SK-N-SH (cell line): Measurements from ENCODE around the gene SLC51A. TPM values are rescaled to one million over a fixed set of nuclear protein-coding genes. Genes with fewer than 3 reads are reported as not detected.

ENCODE experiments used
- CTCF ChIA-PET: fragments of 300-600, 350-600 bp; formaldehyde crosslinking; extraction: SDS; loops from one replicate; lab custom pipeline; 2021; lab: Yijun Ruan, JAX
- POLR2A ChIA-PET: fragments of 350-600 bp; sonication (Branson Sonifier 250); formaldehyde crosslinking; extraction: SDS; loops from one replicate; lab custom pipeline; 2020; ENCODE audit warnings: antibody characterized with exemption, inconsistent platforms; lab: Yijun Ruan, JAX
- DNase-seq: peaks from one replicate; pipeline ENCODE4 v3.0.0; 2012
- H2AFZ ChIP-seq: fragments of 200-600 bp; sonication (generic); 2 replicates; pipeline ENCODE4 v1.8.1; 2016; ENCODE audit warnings: antibody characterized with exemption, mild to moderate bottlenecking, low read depth
- H3F3A ChIP-seq: fragments of 200-600 bp; sonication (generic); replicated peaks from 2 replicates; pipeline ENCODE3; 2016; ENCODE audit warnings: antibody characterized with exemption, mild to moderate bottlenecking; ENCODE audit not compliant: insufficient read depth
- H3K27ac ChIP-seq, 2 experiments: fragments of 200-500 bp in 1 of 2; fragments of 200-600 bp in 1 of 2; sonication (Bioruptor generic) in 1 of 2; sonication (generic), shearing (Covaris generic) in 1 of 2; 2 replicates each; pipeline versions ENCODE4 v1.5.1 to v1.6.1; 2014 to 2016; ENCODE audit warnings: low read depth in 2 of 2, inconsistent platforms in 1 of 2, low read length in 1 of 2, mild to moderate bottlenecking in 1 of 2, mixed read lengths in 1 of 2
- H3K27me3 ChIP-seq: fragments of 200-600 bp; sonication (generic), shearing (Covaris generic); 2 replicates; pipeline ENCODE4 v1.6.1; 2016; ENCODE audit warnings: mixed run types; ENCODE audit not compliant: insufficient read depth
- H3K36me3 ChIP-seq, 2 experiments: fragments of 200-500 bp in 1 of 2; fragments of 200-600 bp in 1 of 2; sonication (Bioruptor generic) in 1 of 2; sonication (generic) in 1 of 2; replicated peaks in 1 of 2; 2 replicates each; pipeline versions ENCODE3 to v1.5.1; 2014 to 2016; ENCODE audit warnings: low read length in 1 of 2, mild to moderate bottlenecking in 1 of 2; ENCODE audit not compliant: insufficient read depth in 2 of 2, control insufficient read depth in 1 of 2
- H3K4me1 ChIP-seq, 2 experiments: fragments of 200-500 bp in 1 of 2; fragments of 200-600 bp in 1 of 2; sonication (Bioruptor generic) in 1 of 2; sonication (generic), shearing (Covaris generic) in 1 of 2; 2 replicates each; pipeline versions ENCODE4 v1.5.1 to v1.6.1; 2014 to 2016; ENCODE audit warnings: low read depth in 1 of 2, low read length in 1 of 2, mixed run types in 1 of 2; ENCODE audit not compliant: insufficient read depth in 2 of 2, control insufficient read depth in 1 of 2
- H3K4me2 ChIP-seq: fragments of 200-600 bp; sonication (generic), shearing (Covaris generic); 2 replicates; pipeline ENCODE4 v1.6.1; 2017; ENCODE audit warnings: mixed run types
- H3K4me3 ChIP-seq, 2 experiments: fragments of 200-500 bp in 1 of 2; fragments of 200-600 bp in 1 of 2; sonication (Bioruptor generic) in 1 of 2; sonication (generic), shearing (Covaris generic) in 1 of 2; 2 replicates each; pipeline versions ENCODE4 v1.5.1 to v1.8.1; 2014 to 2016; ENCODE audit warnings: low read depth in 2 of 2, inconsistent platforms in 1 of 2, low read length in 1 of 2, mild to moderate bottlenecking in 1 of 2, mixed read lengths in 1 of 2, moderate library complexity in 1 of 2
- H3K79me2 ChIP-seq: fragments of 200-600 bp; sonication (generic); 2 replicates; pipeline ENCODE4 v1.8.1; 2017; ENCODE audit warnings: mild to moderate bottlenecking; ENCODE audit not compliant: insufficient read depth
- H3K9ac ChIP-seq: fragments of 200-600 bp; sonication (generic); 2 replicates; pipeline ENCODE4 v1.6.1; 2017; ENCODE audit warnings: mixed run types
- H3K9me2 ChIP-seq: fragments of 200-600 bp; sonication (generic); 2 replicates; pipeline ENCODE4 v1.6.1; 2017; ENCODE audit warnings: mixed run types
- H3K9me3 ChIP-seq: fragments of 200-600 bp; sonication (generic); 2 replicates; pipeline ENCODE4 v1.6.1; 2017; ENCODE audit warnings: mixed run types, mild to moderate bottlenecking, moderate library complexity
- H4K20me1 ChIP-seq: fragments of 200-600 bp; sonication (generic); 2 replicates; pipeline ENCODE4 v1.6.1; 2017; ENCODE audit warnings: mild to moderate bottlenecking, mixed run types; ENCODE audit not compliant: insufficient read depth
- ELF1 ChIP-seq: IDR thresholded peaks from 2 replicates; pipeline ENCODE4 v1.4.0; 2012
- FOSL2 ChIP-seq: IDR thresholded peaks from 2 replicates; pipeline ENCODE4 v1.4.0; 2012; ENCODE audit warnings: low read depth, mild to moderate bottlenecking, moderate library complexity, borderline replicate concordance
- FOXM1 ChIP-seq: IDR thresholded peaks from 2 replicates; pipeline ENCODE4 v1.4.0; 2012; ENCODE audit warnings: low read depth, mild to moderate bottlenecking
- GABPA ChIP-seq: IDR thresholded peaks from 2 replicates; pipeline ENCODE4 v1.4.0; 2012; ENCODE audit warnings: low read depth, mild to moderate bottlenecking
- GATA2 ChIP-seq: sonication (generic); formaldehyde crosslinking; IDR thresholded peaks from 2 replicates; pipeline ENCODE4 v1.5.0; 2020; ENCODE audit warnings: mild to moderate bottlenecking, missing genetic modification reagents
- JUND ChIP-seq: IDR thresholded peaks from 2 replicates; pipeline ENCODE4 v1.4.0; 2012
- MXI1 ChIP-seq: IDR thresholded peaks from 2 replicates; pipeline ENCODE4 v1.6.1; 2012; ENCODE audit warnings: mild to moderate bottlenecking, low read depth, low read length, improper control_type of control experiment
- NFIC ChIP-seq: IDR thresholded peaks from 2 replicates; pipeline ENCODE4 v1.4.0; 2012; ENCODE audit warnings: borderline replicate concordance
- RAD21 ChIP-seq: IDR thresholded peaks from 2 replicates; pipeline ENCODE4 v1.6.1; 2012; ENCODE audit warnings: mild to moderate bottlenecking, low read length
- RCOR1 ChIP-seq: fragments of 150-350 bp; IDR thresholded peaks from 2 replicates; pipeline ENCODE4 v1.6.1; 2017; ENCODE audit warnings: antibody characterized with exemption, low read length
- TCF12 ChIP-seq: IDR thresholded peaks from 2 replicates; pipeline ENCODE4 v1.4.0; 2012
- TEAD4 ChIP-seq: IDR thresholded peaks from 2 replicates; pipeline ENCODE4 v1.4.0; 2012; ENCODE audit warnings: mild to moderate bottlenecking, borderline replicate concordance; ENCODE audit not compliant: insufficient read depth
- YY1 ChIP-seq: IDR thresholded peaks from 2 replicates; pipeline ENCODE4 v1.4.0; 2012; ENCODE audit warnings: low read depth, mild to moderate bottlenecking
- WGBS: methylation state at CpG from one replicate; pipeline ENCODE4 v1.1.6; 2017; ENCODE audit warnings: low lambda C conversion rate; 5-methylcytosine and 5-hydroxymethylcytosine counted together
- polyA plus RNA-seq, 3 experiments: library from polyadenylated mRNA; depleted of rRNA; stranded (reverse); fragments of >200 nt; gene quantifications; 2 replicates each; pipeline ENCODE4 v1.2.3, GENCODE V29; 2012
- TF ChIP-seq, protein P1 (sequence below): fragments of 150-350 bp; IDR thresholded peaks from 2 replicates; pipeline ENCODE4 v1.6.1; 2016; ENCODE audit warnings: mild to moderate bottlenecking, low read depth, low read length
- TF ChIP-seq, protein P2 (sequence below): IDR thresholded peaks from 2 replicates; pipeline ENCODE4 v1.4.0; 2012; ENCODE audit warnings: low read depth, borderline replicate concordance
- TF ChIP-seq, protein P3 (sequence below): fragments of 200-600 bp; sonication (generic); IDR thresholded peaks from 2 replicates; pipeline ENCODE4 v1.6.1; 2017; ENCODE audit warnings: antibody characterized with exemption, mild to moderate bottlenecking, moderate library complexity
- TF ChIP-seq, protein P4 (sequence below): IDR thresholded peaks from 2 replicates; pipeline ENCODE4; 2012
- TF ChIP-seq, protein P5 (sequence below): IDR thresholded peaks from 2 replicates; pipeline ENCODE4 v1.4.0; 2012; ENCODE audit warnings: low read depth, borderline replicate concordance
- TF ChIP-seq, protein P6 (sequence below): fragments of 150-350 bp; IDR thresholded peaks from 2 replicates; pipeline ENCODE4 v1.6.1; 2017; ENCODE audit warnings: antibody characterized with exemption, low read length, low read depth, borderline replicate concordance

SLC51A gene
- polyA plus RNA-seq, 1 of the 3 experiments (the other 2 are of a cell fraction), result not detected

DNA sequence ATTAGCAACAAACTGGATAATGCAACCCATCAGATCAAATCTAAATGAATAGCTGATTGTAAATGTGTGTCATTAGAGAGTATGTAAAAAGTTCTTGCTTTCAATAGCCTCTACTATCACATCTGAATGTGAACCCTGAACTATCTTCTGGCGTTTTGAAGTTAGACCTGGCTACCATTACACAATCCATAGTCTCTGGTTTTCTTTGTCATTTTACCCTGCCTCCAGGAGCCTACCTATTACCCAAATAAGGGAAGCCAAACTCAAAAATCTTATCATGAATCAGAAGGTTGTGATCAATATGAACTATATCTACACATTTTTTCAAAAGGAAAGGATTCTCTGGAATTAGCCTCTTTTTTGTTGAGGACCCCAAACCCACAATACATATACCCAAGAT is 39.4 kb downstream of the SLC51A start:
- Histone ChIP-seq H2AFZ (no peak overlapping the region), H3K27ac (no peak overlapping the region), H3K36me3 (peaks cover 15 to 32% of the 10 kb centered on the region in 2 experiments), H3K9me2 (no peaks in the 10 kb centered on the region), H3K4me3 (no peak overlapping the region), H3K9me3 (no peaks in the 10 kb centered on the region), H3K79me2 (peaks cover 33% of the 10 kb centered on the region), H3K9ac (no peak overlapping the region), H3K27me3 (no peaks in the 10 kb centered on the region), H4K20me1 (no peaks in the 10 kb centered on the region), H3K4me1 (no peaks in the 10 kb centered on the region), H3K4me2 (no peak overlapping the region), H3F3A (peaks cover 14% of the 10 kb centered on the region)
- WGBS, result 68% methylated on average over 1 of the region's 1 CpG
- TF ChIP-seq FOSL2 (no peak), MXI1 (no peak), ELF1 (no peak), GABPA (no peak), YY1 (no peak), FOXM1 (no peak), NFIC (no peak), RAD21 (no peak), GATA2 (CRISPR knock-in tag) (no peak), TCF12 (no peak), TEAD4 (no peak), RCOR1 (no peak), JUND (no peak)
- TF ChIP-seq, protein P1, sequence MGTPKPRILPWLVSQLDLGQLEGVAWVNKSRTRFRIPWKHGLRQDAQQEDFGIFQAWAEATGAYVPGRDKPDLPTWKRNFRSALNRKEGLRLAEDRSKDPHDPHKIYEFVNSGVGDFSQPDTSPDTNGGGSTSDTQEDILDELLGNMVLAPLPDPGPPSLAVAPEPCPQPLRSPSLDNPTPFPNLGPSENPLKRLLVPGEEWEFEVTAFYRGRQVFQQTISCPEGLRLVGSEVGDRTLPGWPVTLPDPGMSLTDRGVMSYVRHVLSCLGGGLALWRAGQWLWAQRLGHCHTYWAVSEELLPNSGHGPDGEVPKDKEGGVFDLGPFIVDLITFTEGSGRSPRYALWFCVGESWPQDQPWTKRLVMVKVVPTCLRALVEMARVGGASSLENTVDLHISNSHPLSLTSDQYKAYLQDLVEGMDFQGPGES, result no peak
- TF ChIP-seq, protein P2, sequence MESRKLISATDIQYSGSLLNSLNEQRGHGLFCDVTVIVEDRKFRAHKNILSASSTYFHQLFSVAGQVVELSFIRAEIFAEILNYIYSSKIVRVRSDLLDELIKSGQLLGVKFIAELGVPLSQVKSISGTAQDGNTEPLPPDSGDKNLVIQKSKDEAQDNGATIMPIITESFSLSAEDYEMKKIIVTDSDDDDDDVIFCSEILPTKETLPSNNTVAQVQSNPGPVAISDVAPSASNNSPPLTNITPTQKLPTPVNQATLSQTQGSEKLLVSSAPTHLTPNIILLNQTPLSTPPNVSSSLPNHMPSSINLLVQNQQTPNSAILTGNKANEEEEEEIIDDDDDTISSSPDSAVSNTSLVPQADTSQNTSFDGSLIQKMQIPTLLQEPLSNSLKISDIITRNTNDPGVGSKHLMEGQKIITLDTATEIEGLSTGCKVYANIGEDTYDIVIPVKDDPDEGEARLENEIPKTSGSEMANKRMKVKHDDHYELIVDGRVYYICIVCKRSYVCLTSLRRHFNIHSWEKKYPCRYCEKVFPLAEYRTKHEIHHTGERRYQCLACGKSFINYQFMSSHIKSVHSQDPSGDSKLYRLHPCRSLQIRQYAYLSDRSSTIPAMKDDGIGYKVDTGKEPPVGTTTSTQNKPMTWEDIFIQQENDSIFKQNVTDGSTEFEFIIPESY, result no peak
- TF ChIP-seq, protein P3, sequence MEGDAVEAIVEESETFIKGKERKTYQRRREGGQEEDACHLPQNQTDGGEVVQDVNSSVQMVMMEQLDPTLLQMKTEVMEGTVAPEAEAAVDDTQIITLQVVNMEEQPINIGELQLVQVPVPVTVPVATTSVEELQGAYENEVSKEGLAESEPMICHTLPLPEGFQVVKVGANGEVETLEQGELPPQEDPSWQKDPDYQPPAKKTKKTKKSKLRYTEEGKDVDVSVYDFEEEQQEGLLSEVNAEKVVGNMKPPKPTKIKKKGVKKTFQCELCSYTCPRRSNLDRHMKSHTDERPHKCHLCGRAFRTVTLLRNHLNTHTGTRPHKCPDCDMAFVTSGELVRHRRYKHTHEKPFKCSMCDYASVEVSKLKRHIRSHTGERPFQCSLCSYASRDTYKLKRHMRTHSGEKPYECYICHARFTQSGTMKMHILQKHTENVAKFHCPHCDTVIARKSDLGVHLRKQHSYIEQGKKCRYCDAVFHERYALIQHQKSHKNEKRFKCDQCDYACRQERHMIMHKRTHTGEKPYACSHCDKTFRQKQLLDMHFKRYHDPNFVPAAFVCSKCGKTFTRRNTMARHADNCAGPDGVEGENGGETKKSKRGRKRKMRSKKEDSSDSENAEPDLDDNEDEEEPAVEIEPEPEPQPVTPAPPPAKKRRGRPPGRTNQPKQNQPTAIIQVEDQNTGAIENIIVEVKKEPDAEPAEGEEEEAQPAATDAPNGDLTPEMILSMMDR, result no peak
- TF ChIP-seq, protein P4, sequence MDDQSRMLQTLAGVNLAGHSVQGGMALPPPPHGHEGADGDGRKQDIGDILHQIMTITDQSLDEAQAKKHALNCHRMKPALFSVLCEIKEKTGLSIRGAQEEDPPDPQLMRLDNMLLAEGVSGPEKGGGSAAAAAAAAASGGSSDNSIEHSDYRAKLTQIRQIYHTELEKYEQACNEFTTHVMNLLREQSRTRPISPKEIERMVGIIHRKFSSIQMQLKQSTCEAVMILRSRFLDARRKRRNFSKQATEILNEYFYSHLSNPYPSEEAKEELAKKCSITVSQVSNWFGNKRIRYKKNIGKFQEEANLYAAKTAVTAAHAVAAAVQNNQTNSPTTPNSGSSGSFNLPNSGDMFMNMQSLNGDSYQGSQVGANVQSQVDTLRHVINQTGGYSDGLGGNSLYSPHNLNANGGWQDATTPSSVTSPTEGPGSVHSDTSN, result no peak
- TF ChIP-seq, protein P5, sequence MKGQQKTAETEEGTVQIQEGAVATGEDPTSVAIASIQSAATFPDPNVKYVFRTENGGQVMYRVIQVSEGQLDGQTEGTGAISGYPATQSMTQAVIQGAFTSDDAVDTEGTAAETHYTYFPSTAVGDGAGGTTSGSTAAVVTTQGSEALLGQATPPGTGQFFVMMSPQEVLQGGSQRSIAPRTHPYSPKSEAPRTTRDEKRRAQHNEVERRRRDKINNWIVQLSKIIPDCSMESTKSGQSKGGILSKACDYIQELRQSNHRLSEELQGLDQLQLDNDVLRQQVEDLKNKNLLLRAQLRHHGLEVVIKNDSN, result no peak
- TF ChIP-seq, protein P6, sequence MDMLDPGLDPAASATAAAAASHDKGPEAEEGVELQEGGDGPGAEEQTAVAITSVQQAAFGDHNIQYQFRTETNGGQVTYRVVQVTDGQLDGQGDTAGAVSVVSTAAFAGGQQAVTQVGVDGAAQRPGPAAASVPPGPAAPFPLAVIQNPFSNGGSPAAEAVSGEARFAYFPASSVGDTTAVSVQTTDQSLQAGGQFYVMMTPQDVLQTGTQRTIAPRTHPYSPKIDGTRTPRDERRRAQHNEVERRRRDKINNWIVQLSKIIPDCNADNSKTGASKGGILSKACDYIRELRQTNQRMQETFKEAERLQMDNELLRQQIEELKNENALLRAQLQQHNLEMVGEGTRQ, result no peak
- CTCF ChIA-PET, result interaction anchor here (0.9 to 1.5 kb wide), 6 partner anchors 15 to 430 kb away, joined by 3 to 6 read pairs (median 4); no protein-coding TSS in a partner anchor
- DNase-seq, result no peak
- POLR2A ChIA-PET, result no interaction called here
